Caco-2 (cell line): ENCODE measurements around the gene NUDT16. TPM values are rescaled to one million over a fixed set of nuclear protein-coding genes. Genes with fewer than 3 reads are reported as not detected.

Experiments used
- Bru-seq: library from RNA; stranded (reverse); fragments of 400-500 nt; gene quantifications from one replicate; lab custom pipeline; 2021; lab: Mats Ljungman, UMichigan
- BruChase-seq, 2 experiments: library from RNA; stranded (reverse); fragments of 400-500 nt; gene quantifications; one replicate each; lab custom pipeline; 2021; lab: Mats Ljungman, UMichigan
- BruUV-seq: library from RNA; stranded (reverse); fragments of 400-500 nt; replicated peaks from 2 replicates; lab custom pipeline; 2021; lab: Mats Ljungman, UMichigan
- CTCF ChIA-PET: fragments of 300-600 bp; sonication (Branson Sonifier 250); formaldehyde crosslinking; loops from one replicate; lab custom pipeline; 2022; ENCODE audit warnings: antibody characterized with exemption; lab: Charles Lee
- POLR2A ChIA-PET: fragments of 300-600 bp; sonication (Branson Sonifier 250); formaldehyde crosslinking; loops from one replicate; lab custom pipeline; 2022; ENCODE audit warnings: antibody characterized with exemption; lab: Charles Lee
- DNase-seq, 2 experiments: peaks; one replicate each; pipeline versions ENCODE4 v3.0.0 to v3.0.0-alpha.2; 2020 to 2022
- H3K27me3 ChIP-seq: replicated peaks from 2 replicates; pipeline ENCODE4 v1.6.0; 2011; ENCODE audit warnings: low read length; ENCODE audit not compliant: control insufficient read depth, insufficient read depth
- H3K36me3 ChIP-seq: 2 replicates; pipeline ENCODE4 v1.5.1; 2011; ENCODE audit warnings: low read length; ENCODE audit not compliant: control insufficient read depth, insufficient read depth
- H3K4me1 ChIP-seq: fragments of 250-450 bp; sonication (Bioruptor Pico); 2 replicates; pipeline ENCODE4 v1.5.1; 2020; ENCODE audit warnings: mild to moderate bottlenecking
- H3K4me3 ChIP-seq: 2 replicates; pipeline ENCODE4 v1.5.1; 2011; ENCODE audit warnings: low read depth, mild to moderate bottlenecking, control low read depth, low read length
- H3K9me3 ChIP-seq: fragments of 250-450 bp; sonication (Bioruptor Pico); 2 replicates; pipeline ENCODE4 v1.5.1; 2020; ENCODE audit warnings: mild to moderate bottlenecking, moderate library complexity
- H3K27ac Mint-ChIP-seq: one replicate; pipeline ENCODE4 v1.8.0; 2022; ENCODE audit warnings: mixed read lengths; ENCODE audit not compliant: unreplicated experiment
- H3K27me3 Mint-ChIP-seq: one replicate; pipeline ENCODE4 v1.8.0; 2022; ENCODE audit warnings: mixed read lengths; ENCODE audit not compliant: insufficient read depth, unreplicated experiment
- H3K36me3 Mint-ChIP-seq: one replicate; pipeline ENCODE4 v1.8.0; 2022; ENCODE audit warnings: mild to moderate bottlenecking, mixed read lengths; ENCODE audit not compliant: insufficient read depth, unreplicated experiment
- H3K4me1 Mint-ChIP-seq: one replicate; pipeline ENCODE4 v1.8.0; 2022; ENCODE audit warnings: low read depth, mixed read lengths; ENCODE audit not compliant: unreplicated experiment
- H3K4me3 Mint-ChIP-seq: one replicate; pipeline ENCODE4 v1.8.0; 2022; ENCODE audit warnings: mild to moderate bottlenecking, moderate library complexity, mixed read lengths; ENCODE audit not compliant: unreplicated experiment
- H3K9me3 Mint-ChIP-seq: one replicate; pipeline ENCODE4 v1.8.0; 2022; ENCODE audit warnings: mixed read lengths; ENCODE audit not compliant: unreplicated experiment
- CTCF ChIP-seq, 2 experiments: fragments of 200-600 bp in 1 of 2; IDR thresholded peaks; 1 replicate in 1 of 2; 2 replicates in 1 of 2; pipeline versions ENCODE4 v1.5.1 to v1.8.0; 2011 to 2022; ENCODE audit warnings: antibody characterized with exemption in 1 of 2, control low read depth in 1 of 2, inconsistent platforms in 1 of 2, low read depth in 1 of 2, low read length in 1 of 2, mild to moderate bottlenecking in 1 of 2, moderate library complexity in 1 of 2; ENCODE audit not compliant: insufficient read depth in 1 of 2, severe bottlenecking in 1 of 2, unreplicated experiment in 1 of 2
- intact Hi-C: fragments of 100-400 bp; cut with micrococcal nuclease; formaldehyde crosslinking; loops from one replicate; pipeline ENCODE4 v1.10.0; 2022; ENCODE audit not compliant: unreplicated experiment
- long read RNA-seq: library from polyadenylated mRNA; stranded (forward); transcript quantifications from one replicate; pipeline ENCODE4 v2.0.0, GENCODE V29; 2022
- total RNA-seq: library from RNA; stranded (reverse); gene quantifications from 2 replicates; pipeline ENCODE4 v1.2.3, GENCODE V29; 2022

NUDT16 gene
- total RNA-seq: 16.6 TPM in 2 replicates
- Bru-seq, nascent RNA: percentile 81 among the genes with signal in this experiment
- BruChase-seq, experiment 1, labeled RNA remaining after a 2-hour chase: percentile 89 among the genes with signal in this experiment
- percentile 94 among the genes with signal in this experiment for BruChase-seq, experiment 2, labeled RNA remaining after a 6-hour chase
- long read RNA-seq, full-length matches to known transcripts: 6 of 9 reads
- long read RNA-seq, partial matches to known transcripts: 0 of 9 reads
- long read RNA-seq, other reads (novel, unspliced or antisense): 3 of 9 reads

DNA sequence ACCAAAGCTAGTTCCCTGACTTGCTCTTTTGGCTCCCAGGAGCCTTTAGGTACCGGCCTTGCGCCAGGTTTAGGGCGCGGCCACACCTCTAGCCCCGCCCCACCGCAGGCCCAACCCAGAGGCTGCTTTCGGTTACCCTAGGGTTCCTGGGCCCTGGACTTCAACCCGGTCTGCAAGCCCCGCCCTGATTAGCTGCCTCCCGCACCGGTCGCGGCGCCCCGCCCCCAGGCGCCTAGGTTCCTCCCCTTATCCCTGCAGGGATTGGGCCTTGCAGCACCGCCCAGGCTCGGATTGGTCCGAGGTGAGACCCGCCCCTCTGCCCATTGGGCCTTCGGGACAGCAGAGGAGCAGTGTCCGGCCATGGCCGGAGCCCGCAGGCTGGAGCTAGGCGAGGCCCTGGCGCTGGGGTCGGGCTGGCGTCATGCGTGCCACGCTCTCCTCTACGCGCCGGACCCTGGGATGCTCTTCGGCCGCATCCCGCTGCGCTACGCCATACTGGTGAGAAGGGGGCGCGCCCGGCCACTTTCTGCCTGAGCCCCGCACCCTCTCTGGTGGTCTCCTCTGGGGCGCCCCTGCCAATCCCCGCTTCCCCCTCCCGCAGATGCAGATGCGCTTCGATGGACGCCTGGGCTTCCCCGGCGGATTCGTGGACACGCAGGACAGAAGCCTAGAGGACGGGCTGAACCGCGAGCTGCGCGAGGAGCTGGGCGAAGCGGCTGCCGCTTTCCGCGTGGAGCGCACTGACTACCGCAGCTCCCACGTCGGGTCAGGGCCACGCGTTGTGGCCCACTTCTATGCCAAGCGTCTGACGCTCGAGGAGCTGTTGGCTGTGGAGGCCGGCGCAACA, at the start of gene NUDT16:
Gene NUDT16 (plus strand): TSS at position 330 of the 847 bp plus-strand sequence. CDS start 31 bp downstream, at position 361.
- TF ChIP-seq CTCF (IDR thresholded peaks at IDR 0.05; ENCODE audit: insufficient read depth in 1 of 2, low read depth in 1 of 2, low read length in 1 of 2, severe bottlenecking in 1 of 2, unreplicated experiment in 1 of 2): no peak
- H3K4me3 ChIP-seq: peak within 1 kb of the TSS; percentile 83
- peaks cover 1% of the 10 kb centered on the region; the same call in 1 of the 2 replicates for H3K36me3 ChIP-seq
- H3K9me3 ChIP-seq: no peaks in the 10 kb centered on the region
- H3K4me1 Mint-ChIP-seq: peaks cover 8% of the 10 kb centered on the region
- peak; percentile 99 to 100 for DNase-seq
- no TSS peak for BruUV-seq
- H3K36me3 Mint-ChIP-seq: no peaks in the 10 kb centered on the region
- ChIA-PET POLR2A (interaction anchor here (0.5 to 2.1 kb wide), 11 partner anchors 10 to 1932 kb away, joined by 3 to 10 read pairs (median 4); partner anchors contain the start of genes ASTE1, ATP2C1 and NEK11), CTCF (interaction anchor here (0.6 kb wide), 1 partner anchor 456 kb away, joined by 6 read pairs; no protein-coding TSS in a partner anchor)
- H3K4me1 ChIP-seq: 0 out of 2 replicates have a peak, but pooled peaks cover 4% of the 10 kb centered on the region
- H3K27me3 Mint-ChIP-seq: no peaks in the 10 kb centered on the region
- no peaks in the 10 kb centered on the region for H3K27me3 ChIP-seq
- peak within 1 kb of the TSS; percentile 76 for H3K27ac Mint-ChIP-seq
- peak within 1 kb of the TSS; percentile 75 for H3K4me3 Mint-ChIP-seq
- intact Hi-C loops: loop anchor here (1.0 to 5.0 kb wide), 2 partner anchors 20 to 116 kb away; no protein-coding TSS in a partner anchor
- no peaks in the 10 kb centered on the region for H3K9me3 Mint-ChIP-seq

DNA sequence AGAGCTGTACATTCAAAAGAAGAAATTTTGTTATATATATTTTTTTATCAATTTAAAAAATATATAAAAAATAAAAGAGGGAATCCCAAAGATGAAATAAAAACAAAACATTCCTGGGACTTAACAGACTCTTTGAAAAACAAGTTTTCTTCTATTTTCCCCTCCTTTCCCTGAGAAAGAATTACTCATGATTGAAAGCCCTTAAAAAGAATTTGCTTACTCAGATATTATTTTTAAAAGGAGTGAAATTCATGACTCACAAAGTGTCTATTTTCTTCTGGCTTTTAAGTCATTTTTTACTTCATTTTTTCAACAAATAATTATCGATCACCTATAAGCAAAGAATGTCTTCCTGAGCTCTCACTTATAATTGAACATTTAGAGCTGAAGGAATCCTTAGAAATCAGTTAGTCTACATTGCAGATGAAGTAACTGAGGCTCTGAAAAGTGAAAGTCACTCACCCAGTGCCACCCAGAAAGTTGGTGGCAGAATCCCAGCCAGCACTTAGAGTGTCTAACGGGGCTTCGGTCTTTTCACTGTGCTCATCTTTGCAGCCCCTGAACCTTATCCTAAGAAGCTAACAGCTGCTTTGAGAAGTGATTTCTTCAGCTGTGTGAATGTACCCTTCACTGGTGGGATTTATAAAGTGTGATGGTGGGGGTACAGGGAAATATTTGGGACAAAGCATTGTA, 42.5 kb upstream of the NUDT16 start:
- Mint-ChIP-seq H3K36me3 (no peaks in the 10 kb centered on the region), H3K9me3 (peaks cover 12% of the 10 kb centered on the region), H3K4me1 (no peaks in the 10 kb centered on the region), H3K4me3 (no peak overlapping the region), H3K27ac (no peak overlapping the region), H3K27me3 (peaks cover 3% of the 10 kb centered on the region)
- DNase-seq: no peak
- no TSS peak for BruUV-seq
- Histone ChIP-seq H3K4me1 (no peaks in the 10 kb centered on the region), H3K9me3 (no peaks in the 10 kb centered on the region), H3K27me3 (peaks cover 2% of the 10 kb centered on the region; the same call in 1 of the 2 replicates), H3K36me3 (no peaks in the 10 kb centered on the region), H3K4me3 (no peak overlapping the region)
- TF ChIP-seq CTCF (IDR thresholded peaks at IDR 0.05; ENCODE audit: insufficient read depth in 1 of 2, low read depth in 1 of 2, low read length in 1 of 2, severe bottlenecking in 1 of 2, unreplicated experiment in 1 of 2): no peak
- ChIA-PET CTCF (no interaction called here), POLR2A (no interaction called here)
- intact Hi-C loops: no loop called here
